Sigmoid colon (tissue), 4 donors: ENCODE results near the gene CD36.

Experiments
- EP300 ChIP-seq, 4 donors: sonication (generic); formaldehyde crosslinking; IDR thresholded peaks; one replicate each; pipeline ENCODE4 v1.6.1; 2017; ENCODE audit warnings: antibody characterized with exemption in 4 of 4
- TF ChIP-seq, protein P1 (sequence below), 4 experiments: fragments of 450-650 bp in 3 of 4; fragments of 200-600 bp in 1 of 4; IDR thresholded peaks; one replicate each; pipeline ENCODE4 v1.5.1; 2016 to 2019; ENCODE audit warnings: antibody characterized with exemption in 4 of 4, mild to moderate bottlenecking in 3 of 4, moderate library complexity in 2 of 4

DNA sequence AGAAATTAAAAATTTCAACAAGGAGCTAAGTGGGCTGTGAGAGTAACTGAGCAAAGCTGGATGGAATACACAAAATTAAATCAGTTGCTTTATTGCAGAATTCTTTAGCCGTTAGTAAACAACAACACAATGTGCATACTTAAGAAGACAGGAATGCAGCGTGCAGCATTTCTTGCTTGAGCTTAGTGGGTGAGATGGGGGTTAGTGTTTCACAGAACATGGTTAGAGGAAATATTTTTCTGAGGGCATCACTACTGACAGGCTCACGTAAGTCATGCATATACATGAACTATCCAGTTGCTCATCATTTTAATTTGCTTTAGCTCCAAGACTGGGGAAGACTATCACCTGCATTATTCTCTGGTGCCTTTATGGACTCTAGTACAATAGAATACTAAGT, 80.8 kb downstream of the CD36 start:
- TF ChIP-seq, protein P1, sequence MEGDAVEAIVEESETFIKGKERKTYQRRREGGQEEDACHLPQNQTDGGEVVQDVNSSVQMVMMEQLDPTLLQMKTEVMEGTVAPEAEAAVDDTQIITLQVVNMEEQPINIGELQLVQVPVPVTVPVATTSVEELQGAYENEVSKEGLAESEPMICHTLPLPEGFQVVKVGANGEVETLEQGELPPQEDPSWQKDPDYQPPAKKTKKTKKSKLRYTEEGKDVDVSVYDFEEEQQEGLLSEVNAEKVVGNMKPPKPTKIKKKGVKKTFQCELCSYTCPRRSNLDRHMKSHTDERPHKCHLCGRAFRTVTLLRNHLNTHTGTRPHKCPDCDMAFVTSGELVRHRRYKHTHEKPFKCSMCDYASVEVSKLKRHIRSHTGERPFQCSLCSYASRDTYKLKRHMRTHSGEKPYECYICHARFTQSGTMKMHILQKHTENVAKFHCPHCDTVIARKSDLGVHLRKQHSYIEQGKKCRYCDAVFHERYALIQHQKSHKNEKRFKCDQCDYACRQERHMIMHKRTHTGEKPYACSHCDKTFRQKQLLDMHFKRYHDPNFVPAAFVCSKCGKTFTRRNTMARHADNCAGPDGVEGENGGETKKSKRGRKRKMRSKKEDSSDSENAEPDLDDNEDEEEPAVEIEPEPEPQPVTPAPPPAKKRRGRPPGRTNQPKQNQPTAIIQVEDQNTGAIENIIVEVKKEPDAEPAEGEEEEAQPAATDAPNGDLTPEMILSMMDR (IDR thresholded peaks at IDR 0.05), result no peak
- no peak for TF ChIP-seq EP300 (IDR thresholded peaks at IDR 0.05)
